Right lobe of liver (tissue), 6 donors: ENCODE results near the gene FOXP3. TPM values are rescaled to one million over a fixed set of nuclear protein-coding genes. Genes with fewer than 3 reads are reported as not detected.

Source experiments
- ATAC-seq, 4 donors: fragments of 200-7000 bp; cut with Tn5 transposase; one replicate each; pipeline ENCODE4 v1.9.1; 2020; ENCODE audit warnings: mild to moderate bottlenecking in 4 of 4, moderate library complexity in 4 of 4
- DNase-seq, 3 donors: peaks; one replicate each; pipeline ENCODE4 v3.0.0-alpha.2; 2020
- H3K27ac ChIP-seq, 3 donors: fragments of 200-600 bp; one replicate each; pipeline ENCODE4 v1.8.0; 2022
- H3K27me3 ChIP-seq, 2 donors: fragments of 200-600 bp; one replicate each; pipeline ENCODE4 v1.8.0; 2022
- H3K36me3 ChIP-seq, 4 donors: fragments of 200-600 bp; sonication (generic) in 1 of 4; one replicate each; pipeline versions ENCODE4 v1.5.1 to v1.8.0; 2017 to 2022; ENCODE audit warnings: control low read depth in 1 of 4
- H3K4me1 ChIP-seq, 4 donors: fragments of 200-600 bp; sonication (generic) in 1 of 4; one replicate each; pipeline versions ENCODE4 v1.5.1 to v1.8.0; 2017 to 2022; ENCODE audit warnings: control low read depth in 1 of 4
- H3K4me3 ChIP-seq, 3 donors: fragments of 200-600 bp; one replicate each; pipeline ENCODE4 v1.8.0; 2022
- H3K9me3 ChIP-seq, 4 donors: fragments of 200-600 bp; sonication (generic) in 1 of 4; one replicate each; pipeline versions ENCODE4 v1.5.1 to v1.8.0; 2017 to 2022; ENCODE audit warnings: control low read depth in 1 of 4
- CTCF ChIP-seq, 4 donors: fragments of 200-600 bp in 3 of 4; fragments of 450-650 bp in 1 of 4; IDR thresholded peaks; one replicate each; pipeline versions ENCODE4 v1.5.1 to v1.8.0; 2016 to 2022; ENCODE audit warnings: antibody characterized with exemption in 4 of 4, mild to moderate bottlenecking in 2 of 4
- POLR2A ChIP-seq: fragments of 450-650 bp; IDR thresholded peaks from one replicate; pipeline ENCODE4 v1.6.1; 2017; ENCODE audit warnings: antibody characterized with exemption, mild to moderate bottlenecking
- WGBS: methylation state at CpG from one replicate; pipeline ENCODE4 v1.1.6; 2018; ENCODE audit warnings: low coverage, low lambda C conversion rate; ENCODE audit not compliant: insufficient coverage; ENCODE audit errors: missing lambda C conversion rate; 5-methylcytosine and 5-hydroxymethylcytosine counted together
- intact Hi-C, 2 donors: fragments of 100-400 bp; cut with DNase I; formaldehyde crosslinking; loops; one replicate each; pipeline versions ENCODE4 v1.11.2 to v1.14.1; 2022
- total RNA-seq, 6 experiments: library from RNA; depleted of rRNA in 2 of 6; stranded (reverse); fragments of >200 nt in 2 of 6; fragmentation: NEBNext Ultra II Directional in 3 of 6; extraction: Animal tissue kit (Norgen Biotek cat#: 25700) in 3 of 6; gene quantifications; one replicate each; pipeline versions ENCODE4 v1.1.0 to v1.2.4, GENCODE V29; 2016 to 2023
- donor health status: DM: no; HTN: yes; CAD: no.
- donor health status: DM: no; HTN: no; CAD: no.
- donor health status: DM: no; HTN: no; CAD: no.
- donor health status: DM: no; HTN: yes; CAD: no.
- donor health status: DM: no; HTN: yes; CAD: no.

The FOXP3 gene
- total RNA-seq, 6 experiments from 2014 or later = 0.18 to 1.2 (median 0.32) TPM

GRCh38 chrX:49269010-49269766 is 4.7 kb upstream of the FOXP3 start:
- TF ChIP-seq CTCF (IDR thresholded peaks at IDR 0.05) (no peak), POLR2A (peak; percentile 81)
- DNase-seq (peak; percentile 96 to 98 (median 98)), ATAC-seq (peak; percentile 89 to 93 (median 92))
- H3K27me3 ChIP-seq = no peaks in the 10 kb centered on the region
- 29% methylated on average over 45 of the region's 45 CpGs for WGBS
- H3K4me3 ChIP-seq = peak overlapping the region; percentile 33 to 70 (median 66)
- H3K9me3 ChIP-seq = no peaks in the 10 kb centered on the region
- intact Hi-C loops = no loop called here
- H3K27ac ChIP-seq = peak overlapping the region; percentile 65 to 91 (median 68)
- peaks cover 0 to 15% (median 0%) of the 10 kb centered on the region in 4 donors for H3K4me1 ChIP-seq
- H3K36me3 ChIP-seq = no peaks in the 10 kb centered on the region

GRCh38 chrX:49268702-49269009 is 4.1 kb upstream of the FOXP3 start:
- H3K36me3 ChIP-seq = no peaks in the 10 kb centered on the region
- intact Hi-C loops = no loop called here

GRCh38 chrX:49266523-49267445 is 2.3 kb upstream of the FOXP3 start:
- Histone ChIP-seq H3K4me1 (peaks cover 0 to 11% (median 0%) of the 10 kb centered on the region in 4 donors), H3K36me3 (no peaks in the 10 kb centered on the region), H3K27me3 (no peaks in the 10 kb centered on the region), H3K9me3 (no peaks in the 10 kb centered on the region), H3K27ac (peak overlapping the region in 1 of 3 donors; percentile 21), H3K4me3 (no peak overlapping the region)
- ATAC-seq (peak in 1 of 4 donors; percentile 1), DNase-seq (no peak)
- WGBS = 53% methylated on average over 8 of the region's 10 CpGs
- no peak for TF ChIP-seq POLR2A
- no peak for TF ChIP-seq CTCF (IDR thresholded peaks at IDR 0.05)
- intact Hi-C loops = no loop called here

More at GRCh38 chrX:49268702-49269009, 4.1 kb upstream of the FOXP3 start:
- no peak for TF ChIP-seq CTCF (IDR thresholded peaks at IDR 0.05)
- TF ChIP-seq POLR2A = no peak
- Histone ChIP-seq H3K4me1 (peaks cover 0 to 15% (median 0%) of the 10 kb centered on the region in 4 donors), H3K27me3 (no peaks in the 10 kb centered on the region), H3K9me3 (no peaks in the 10 kb centered on the region), H3K4me3 (peak overlapping the region; percentile 26 to 70 (median 28)), H3K27ac (peak overlapping the region; percentile 45 to 91 (median 68))
- ATAC-seq (no peak), DNase-seq (no peak)
- 21% methylated on average over 3 of the region's 4 CpGs for WGBS

- no peak for DNase-seq
- Histone ChIP-seq H3K36me3 (no peaks in the 10 kb centered on the region), H3K27me3 (no peaks in the 10 kb centered on the region), H3K4me3 (no peak overlapping the region), H3K9me3 (no peaks in the 10 kb centered on the region), H3K4me1 (no peaks in the 10 kb centered on the region), H3K27ac (no peak overlapping the region)
- TF ChIP-seq CTCF (IDR thresholded peaks at IDR 0.05) (no peak), POLR2A (no peak)
- ATAC-seq = no peak
- 56% methylated on average over 10 of the region's 10 CpGs for WGBS
- intact Hi-C loops = no loop called here
Observed at GRCh38 chrX:49263631-49264030, 879 bp downstream of the FOXP3 start.
